OCI-LY1 (cell line): ENCODE results near the gene KDM1A.

Source experiments
- H2AFZ ChIP-seq: fragments of 200-600 bp; sonication (generic), shearing (Covaris generic); 2 replicates; pipeline ENCODE4 v1.6.0; 2014; ENCODE audit warnings: antibody characterized with exemption, mild to moderate bottlenecking, low read length
- H3F3A ChIP-seq: fragments of 200-600 bp; sonication (generic), shearing (Covaris generic); 2 replicates; pipeline ENCODE4 v1.6.0; 2014; ENCODE audit warnings: mild to moderate bottlenecking, antibody characterized with exemption, low read length, moderate library complexity; ENCODE audit not compliant: insufficient read depth
- H3K27ac ChIP-seq: fragments of 200-600 bp; sonication (generic); 2 replicates; pipeline ENCODE4 v1.5.1; 2014; ENCODE audit warnings: low read length, mixed run types, mild to moderate bottlenecking, low read depth; ENCODE audit not compliant: poor library complexity, severe bottlenecking
- H3K27me3 ChIP-seq: fragments of 200-600 bp; sonication (generic); 2 replicates; pipeline ENCODE4 v1.6.0; 2014; ENCODE audit warnings: antibody characterized with exemption, mild to moderate bottlenecking, low read length, moderate library complexity; ENCODE audit not compliant: insufficient read depth
- H3K36me3 ChIP-seq: fragments of 200-600 bp; sonication (generic); 2 replicates; pipeline ENCODE4 v1.6.1; 2014; ENCODE audit warnings: mild to moderate bottlenecking, antibody characterized with exemption, low read length, moderate library complexity, mixed read lengths; ENCODE audit not compliant: insufficient read depth
- H3K4me1 ChIP-seq: fragments of 200-600 bp; sonication (generic); 2 replicates; pipeline ENCODE4 v1.5.1; 2014; ENCODE audit warnings: mild to moderate bottlenecking, low read length, moderate library complexity; ENCODE audit not compliant: insufficient read depth, severe bottlenecking
- H3K4me2 ChIP-seq: fragments of 200-600 bp; sonication (generic), shearing (Covaris generic); 2 replicates; pipeline ENCODE4 v1.6.1; 2014; ENCODE audit warnings: low read length
- H3K4me3 ChIP-seq: fragments of 200-600 bp; sonication (generic); 2 replicates; pipeline ENCODE4 v1.5.1; 2014; ENCODE audit warnings: low read length, low read depth, mild to moderate bottlenecking, mixed read lengths; ENCODE audit not compliant: poor library complexity, severe bottlenecking
- H3K79me2 ChIP-seq: fragments of 200-600 bp; shearing (Covaris generic); 2 replicates; pipeline ENCODE4 v1.6.1; 2016; ENCODE audit warnings: mixed run types, low read length, mixed read lengths; ENCODE audit not compliant: insufficient read depth
- H3K9ac ChIP-seq: fragments of 200-600 bp; sonication (generic), shearing (Covaris generic); 2 replicates; pipeline ENCODE4 v1.6.1; 2014; ENCODE audit warnings: mild to moderate bottlenecking, low read length, mixed read lengths
- H3K9me2 ChIP-seq: fragments of 200-600 bp; sonication (generic), shearing (Covaris generic); 2 replicates; pipeline ENCODE4 v1.6.1; 2014; ENCODE audit warnings: low read depth, mild to moderate bottlenecking, low read length, mixed read lengths
- H3K9me3 ChIP-seq: fragments of 200-600 bp; shearing (Covaris generic); 2 replicates; pipeline ENCODE4 v1.6.1; 2014; ENCODE audit warnings: low read length, mixed read lengths
- H4K20me1 ChIP-seq: fragments of 200-600 bp; sonication (generic), shearing (Covaris generic); 2 replicates; pipeline ENCODE4 v1.6.0; 2016; ENCODE audit warnings: mild to moderate bottlenecking, low read length; ENCODE audit not compliant: insufficient read depth
- EZH2 ChIP-seq: fragments of 200-600 bp; sonication (generic), shearing (Covaris generic); IDR thresholded peaks from 2 replicates; pipeline ENCODE4 v1.8.0; 2017; ENCODE audit warnings: borderline replicate concordance, mixed run types, mild to moderate bottlenecking, antibody characterized with exemption, low read length, moderate library complexity, mixed read lengths
- TF ChIP-seq, protein P1 (sequence below): fragments of 200-600 bp; sonication (generic), shearing (Covaris generic); IDR thresholded peaks from 2 replicates; pipeline ENCODE4 v1.5.1; 2017; ENCODE audit warnings: mild to moderate bottlenecking, antibody characterized with exemption, low read length, moderate library complexity, mixed read lengths

Gene KDM1A

DNA sequence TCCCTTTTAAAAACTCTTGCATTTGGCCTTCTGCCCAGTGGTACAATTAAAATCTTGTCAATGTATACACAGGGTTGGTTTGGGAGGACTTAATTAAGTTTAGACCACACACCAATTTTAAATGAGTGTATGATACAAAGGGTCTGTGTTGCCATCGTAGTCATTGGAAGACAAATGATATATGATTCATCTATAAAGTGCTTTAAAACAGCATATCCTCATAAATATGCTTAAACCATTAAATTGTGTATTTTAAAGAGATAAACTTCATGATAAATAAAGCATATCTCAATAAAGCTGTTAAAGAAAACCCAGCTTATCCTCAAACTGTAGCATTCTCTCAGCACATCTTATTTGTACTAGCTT lies 79.9 kb downstream of the KDM1A start:
- no peaks in the 10 kb centered on the region for H3K4me1 ChIP-seq
- no peaks in the 10 kb centered on the region for H3K9me2 ChIP-seq
- TF ChIP-seq EZH2, result no peak
- TF ChIP-seq, protein P1, sequence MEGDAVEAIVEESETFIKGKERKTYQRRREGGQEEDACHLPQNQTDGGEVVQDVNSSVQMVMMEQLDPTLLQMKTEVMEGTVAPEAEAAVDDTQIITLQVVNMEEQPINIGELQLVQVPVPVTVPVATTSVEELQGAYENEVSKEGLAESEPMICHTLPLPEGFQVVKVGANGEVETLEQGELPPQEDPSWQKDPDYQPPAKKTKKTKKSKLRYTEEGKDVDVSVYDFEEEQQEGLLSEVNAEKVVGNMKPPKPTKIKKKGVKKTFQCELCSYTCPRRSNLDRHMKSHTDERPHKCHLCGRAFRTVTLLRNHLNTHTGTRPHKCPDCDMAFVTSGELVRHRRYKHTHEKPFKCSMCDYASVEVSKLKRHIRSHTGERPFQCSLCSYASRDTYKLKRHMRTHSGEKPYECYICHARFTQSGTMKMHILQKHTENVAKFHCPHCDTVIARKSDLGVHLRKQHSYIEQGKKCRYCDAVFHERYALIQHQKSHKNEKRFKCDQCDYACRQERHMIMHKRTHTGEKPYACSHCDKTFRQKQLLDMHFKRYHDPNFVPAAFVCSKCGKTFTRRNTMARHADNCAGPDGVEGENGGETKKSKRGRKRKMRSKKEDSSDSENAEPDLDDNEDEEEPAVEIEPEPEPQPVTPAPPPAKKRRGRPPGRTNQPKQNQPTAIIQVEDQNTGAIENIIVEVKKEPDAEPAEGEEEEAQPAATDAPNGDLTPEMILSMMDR, result no peak
- H2AFZ ChIP-seq, result no peak overlapping the region
- H3K4me2 ChIP-seq, result no peak overlapping the region
- no peak overlapping the region for H3K4me3 ChIP-seq
- no peaks in the 10 kb centered on the region for H3K9me3 ChIP-seq
- no peaks in the 10 kb centered on the region for H3K79me2 ChIP-seq
- H3F3A ChIP-seq, result no peaks in the 10 kb centered on the region
- H3K27ac ChIP-seq, result no peak overlapping the region
- no peak overlapping the region for H3K9ac ChIP-seq
- no peaks in the 10 kb centered on the region for H3K36me3 ChIP-seq
- H3K27me3 ChIP-seq, result no peaks in the 10 kb centered on the region
- H4K20me1 ChIP-seq, result no peaks in the 10 kb centered on the region

DNA sequence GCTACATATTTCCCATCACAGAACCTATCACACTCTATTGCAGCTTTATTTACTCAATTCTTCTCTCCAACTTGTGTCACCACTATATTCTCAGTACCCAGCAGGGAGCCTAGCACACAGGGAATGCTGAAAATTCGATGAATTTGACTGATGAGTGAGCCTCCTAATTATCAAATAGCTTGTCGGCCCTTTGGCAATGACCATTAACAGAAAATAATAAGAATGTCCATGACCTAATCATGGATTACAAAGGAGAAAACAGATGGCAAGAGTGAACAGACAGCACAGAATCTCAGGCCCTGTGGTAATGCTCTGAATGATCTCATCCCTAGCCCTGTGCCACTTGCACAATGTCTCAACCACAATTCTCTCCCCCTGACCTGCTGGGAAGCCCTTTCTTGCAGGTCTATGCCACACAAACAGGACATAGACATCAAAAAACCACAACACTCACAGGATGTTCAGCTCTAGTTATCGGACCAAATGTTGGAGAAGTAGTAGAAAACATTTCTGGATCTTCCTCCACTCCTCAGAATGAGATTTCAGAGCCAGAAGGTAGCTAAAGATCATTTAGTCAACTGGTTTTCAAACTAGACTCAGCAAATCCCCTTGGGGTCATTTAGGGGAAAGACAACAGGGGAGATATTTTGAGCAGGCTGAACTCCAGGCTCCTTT lies 80.9 kb downstream of the KDM1A start:
- H4K20me1 ChIP-seq, result no peaks in the 10 kb centered on the region
- no peak overlapping the region for H3K27ac ChIP-seq
- TF ChIP-seq EZH2, result no peak
- TF ChIP-seq, protein P1, result no peak
- no peaks in the 10 kb centered on the region for H3K4me1 ChIP-seq
- no peaks in the 10 kb centered on the region for H3K9me3 ChIP-seq
- no peak overlapping the region for H3K9ac ChIP-seq
- H3K4me3 ChIP-seq, result no peak overlapping the region
- no peaks in the 10 kb centered on the region for H3K9me2 ChIP-seq
- no peak overlapping the region for H2AFZ ChIP-seq
- H3K36me3 ChIP-seq, result no peaks in the 10 kb centered on the region
- no peaks in the 10 kb centered on the region for H3F3A ChIP-seq
- no peak overlapping the region for H3K4me2 ChIP-seq
- no peaks in the 10 kb centered on the region for H3K79me2 ChIP-seq
- H3K27me3 ChIP-seq, result no peaks in the 10 kb centered on the region

DNA sequence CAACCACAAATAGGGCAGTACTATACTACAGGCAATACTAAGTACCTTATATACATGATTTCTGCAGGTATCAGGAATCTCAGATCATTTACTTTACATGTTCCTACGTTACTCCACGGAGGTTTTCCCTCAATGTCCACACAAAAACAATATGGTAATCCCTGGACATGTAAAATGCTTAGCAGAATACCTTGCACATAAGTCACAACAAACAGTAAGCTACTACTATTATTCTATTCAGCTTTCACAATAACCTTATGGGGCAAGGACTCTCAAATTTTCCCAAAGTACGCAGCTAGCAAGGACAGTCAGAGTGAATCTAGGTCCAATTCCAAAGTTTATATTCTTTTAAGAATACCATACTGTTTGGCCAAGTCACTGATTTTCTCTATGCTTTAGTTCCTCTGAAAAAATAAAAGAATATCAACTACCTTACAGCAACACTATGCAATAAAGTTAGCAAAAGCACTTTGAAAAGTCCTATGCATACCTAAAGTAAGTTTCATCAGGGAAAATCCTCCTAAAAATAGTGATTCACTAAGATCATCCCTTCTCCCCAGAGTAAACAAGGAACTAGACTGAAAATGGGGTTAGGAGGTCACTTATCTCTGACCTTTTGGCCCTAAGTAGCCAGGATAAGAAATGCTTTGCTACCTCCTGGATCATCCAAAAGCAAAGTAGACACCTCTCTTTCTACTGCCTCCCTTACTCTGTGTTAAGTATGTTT lies 82.0 kb downstream of the KDM1A start:
- no peaks in the 10 kb centered on the region for H3K79me2 ChIP-seq
- no peaks in the 10 kb centered on the region for H3K4me1 ChIP-seq
- H3K27ac ChIP-seq, result no peak overlapping the region
- H3K36me3 ChIP-seq, result no peaks in the 10 kb centered on the region
- no peaks in the 10 kb centered on the region for H3K9me2 ChIP-seq
- H3F3A ChIP-seq, result no peaks in the 10 kb centered on the region
- H3K4me2 ChIP-seq, result no peak overlapping the region
- no peaks in the 10 kb centered on the region for H3K27me3 ChIP-seq
- no peak overlapping the region for H3K4me3 ChIP-seq
- no peak overlapping the region for H3K9ac ChIP-seq
- no peak overlapping the region for H2AFZ ChIP-seq
- no peaks in the 10 kb centered on the region for H3K9me3 ChIP-seq
- no peaks in the 10 kb centered on the region for H4K20me1 ChIP-seq
- TF ChIP-seq EZH2, result no peak
- TF ChIP-seq, protein P1, result no peak
